NCI-H146 treated with DMSO at 0.1 percent for 48 hours (cell line): ENCODE results near the gene CSNK1G3.

ENCODE experiments used
- DNase-seq: peaks from one replicate; lab custom pipeline; 2025; ENCODE audit not compliant: unreplicated experiment; lab: John Stamatoyannopoulos, UW

The CSNK1G3 gene

DNA sequence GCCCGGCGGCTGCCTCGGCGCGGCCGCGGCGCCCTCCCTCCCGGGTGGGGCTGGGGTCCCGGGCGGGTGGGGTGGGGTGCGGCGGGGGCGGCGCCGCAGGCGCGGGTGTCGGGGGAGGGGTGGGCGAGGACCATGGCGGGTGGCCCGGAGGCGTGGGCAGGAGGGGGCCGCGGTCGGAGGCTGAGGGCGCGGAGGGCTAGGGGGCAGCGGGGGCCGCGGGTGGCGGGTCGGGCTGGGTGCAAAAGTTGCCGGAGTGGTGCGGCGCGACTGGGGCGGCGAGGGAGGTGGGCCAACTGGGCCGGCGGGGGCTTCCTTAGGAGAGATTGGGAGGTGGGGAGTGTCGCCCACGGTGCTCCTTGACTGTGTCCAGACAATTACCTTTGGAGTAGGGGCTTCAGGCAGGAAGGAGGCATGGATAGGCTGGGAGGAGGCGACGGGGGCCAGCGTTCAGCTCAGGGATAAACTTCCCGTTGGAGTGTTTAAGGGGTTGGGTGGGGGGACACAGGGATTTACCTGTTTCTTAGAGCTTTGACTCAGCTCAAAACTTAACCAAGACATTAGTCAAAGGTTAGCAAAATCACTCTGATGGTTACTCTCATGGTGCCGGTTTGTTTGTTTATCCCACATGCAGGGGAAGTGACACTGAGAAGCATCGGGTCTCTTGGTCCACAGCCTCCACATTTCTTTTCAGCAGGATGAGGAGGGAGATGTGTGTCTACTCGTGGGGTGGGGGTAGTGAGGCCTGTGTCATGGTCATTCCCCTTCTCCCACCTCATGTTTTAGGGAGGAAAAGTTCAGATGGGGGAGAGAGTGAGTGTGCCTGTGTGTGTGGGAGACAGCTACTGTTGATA is 859 bp downstream of the CSNK1G3 start:
- no peak for DNase-seq

DNA sequence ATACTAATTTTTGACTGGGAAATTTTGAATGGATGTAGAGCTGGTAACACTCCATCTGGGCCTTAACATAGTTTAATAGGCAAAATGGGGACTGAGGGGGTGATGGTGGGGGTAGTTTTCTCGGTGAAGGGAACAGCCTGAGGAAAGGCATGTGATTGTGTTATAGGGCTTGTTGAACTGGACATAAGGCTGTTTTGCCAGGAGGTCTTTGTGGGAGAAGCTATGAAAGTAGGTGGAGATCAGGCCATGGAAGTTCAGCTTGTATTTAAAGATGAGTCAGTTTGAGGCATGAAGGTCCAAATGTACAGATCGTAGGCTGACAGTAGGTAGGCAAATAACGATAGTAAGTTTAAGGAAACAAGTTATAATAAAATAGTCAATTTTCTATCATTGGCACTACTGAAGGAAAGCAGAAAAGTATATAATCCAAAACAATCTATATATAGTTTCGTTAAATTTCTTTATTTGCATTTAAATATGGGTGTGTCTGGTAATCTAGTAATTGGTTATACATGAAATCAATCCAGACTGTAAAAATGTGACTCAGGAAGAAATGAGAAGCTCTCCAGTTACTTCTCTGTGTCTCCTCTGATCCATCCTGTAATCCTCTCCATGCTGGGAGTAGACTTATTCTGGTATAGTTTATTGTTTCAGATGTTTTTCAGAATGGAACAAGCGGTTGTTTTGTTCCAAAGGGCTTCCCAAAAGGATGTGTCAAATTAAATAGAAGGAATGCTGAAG is 2.8 kb downstream of the CSNK1G3 start:
- DNase-seq, result no peak

DNA sequence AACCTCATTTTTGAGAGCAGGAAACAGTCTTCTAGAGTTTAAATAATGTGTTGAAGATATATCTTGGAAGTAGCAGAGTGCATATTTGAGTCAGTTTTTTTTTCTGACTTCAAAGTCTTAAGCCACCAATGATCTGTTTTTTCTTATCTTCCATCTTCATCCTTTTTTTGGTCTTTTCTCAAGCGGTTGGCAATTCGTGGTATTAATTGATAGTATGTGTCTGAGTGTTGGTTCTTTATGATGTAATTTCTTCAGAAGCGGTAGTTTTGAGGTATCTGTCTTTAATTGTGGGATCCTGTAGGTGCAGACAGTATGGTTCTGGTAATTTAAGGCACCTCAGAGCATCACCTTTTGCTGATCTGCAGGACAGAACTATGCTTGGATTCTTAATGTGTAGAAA is 3.9 kb downstream of the CSNK1G3 start:
- no peak for DNase-seq

DNA sequence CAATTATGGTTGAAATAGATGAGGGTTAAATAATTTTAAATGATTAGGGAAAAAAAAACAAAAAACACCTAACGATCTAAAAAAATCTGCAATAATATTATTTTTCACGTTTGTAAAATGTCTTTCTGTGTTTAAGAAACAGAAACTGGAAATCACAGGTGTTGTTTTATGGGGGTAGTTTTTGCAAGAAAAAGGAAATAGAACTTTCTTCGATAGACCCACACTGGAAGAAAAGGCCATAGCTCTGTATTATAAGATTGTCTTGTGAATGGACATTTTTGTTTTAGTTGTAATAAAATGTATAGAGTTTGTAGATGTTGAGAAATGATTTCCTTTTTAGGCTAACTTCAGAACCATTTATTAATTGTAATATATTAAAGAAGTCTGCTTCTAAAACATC is 5.5 kb downstream of the CSNK1G3 start:
- no peak for DNase-seq

DNA sequence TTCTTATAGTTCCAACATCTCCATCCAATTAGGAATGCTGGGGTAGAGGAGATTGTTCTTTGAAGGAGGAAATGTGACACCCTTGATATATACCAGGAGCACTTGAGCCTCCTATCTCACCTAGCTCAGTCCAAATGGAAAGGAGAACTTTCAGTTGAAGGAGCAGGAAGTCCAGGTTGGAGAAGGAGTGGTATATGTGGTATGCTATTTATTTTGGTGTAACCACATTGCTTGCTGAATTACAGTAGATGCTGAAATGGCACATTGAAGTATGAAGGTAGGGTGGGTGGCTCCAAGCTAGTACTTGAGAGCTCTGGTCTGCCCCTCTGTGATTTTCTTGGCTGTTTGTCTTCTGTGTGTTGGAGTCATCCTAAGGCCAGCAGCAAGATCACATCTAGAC is 6.1 kb downstream of the CSNK1G3 start:
- no peak for DNase-seq

DNA sequence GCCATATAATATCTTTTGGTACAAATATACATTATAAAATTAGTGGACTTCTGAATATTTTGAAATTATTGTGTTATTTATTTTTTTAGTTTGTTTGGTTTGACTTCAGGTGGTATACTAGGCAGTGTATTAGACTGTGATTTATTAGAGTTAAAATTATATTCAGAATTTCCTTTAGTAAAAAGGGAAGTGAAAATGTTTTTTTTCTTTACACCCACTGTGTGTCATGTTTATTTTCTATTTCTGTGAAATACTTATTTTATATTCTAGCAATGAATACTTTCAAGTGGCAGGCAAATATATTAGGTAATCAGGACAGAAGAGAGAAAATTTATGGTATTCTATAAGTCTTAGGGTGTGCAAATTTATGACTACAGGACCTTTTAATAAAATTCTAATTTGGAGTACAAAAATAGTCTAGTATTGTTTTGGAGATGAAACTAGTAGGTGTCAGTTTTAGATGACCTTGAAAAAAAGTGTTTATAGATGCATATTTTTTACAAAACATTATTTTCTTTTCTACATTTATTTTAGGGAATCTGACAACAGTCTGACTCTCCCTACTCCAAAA is 8.8 kb downstream of the CSNK1G3 start:
- DNase-seq, result no peak

DNA sequence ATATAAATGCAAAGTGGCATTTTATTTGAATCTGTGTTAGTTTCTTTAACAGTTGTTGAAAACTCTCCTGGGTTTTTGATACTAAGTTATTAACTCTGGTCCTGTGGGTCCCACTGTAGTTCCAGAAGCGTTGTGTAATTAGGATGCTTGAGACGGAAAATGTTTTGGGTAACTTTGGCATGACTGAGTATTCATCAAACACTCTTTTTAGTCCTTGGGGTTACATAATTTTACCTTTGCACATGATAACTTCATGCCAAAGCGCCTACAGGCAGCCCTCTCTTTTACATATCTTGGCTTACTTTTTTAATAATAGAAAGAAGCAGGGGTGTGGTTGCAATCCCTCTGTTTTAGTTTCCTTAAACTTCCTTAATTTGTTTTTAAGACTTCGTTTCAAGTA is 12.2 kb downstream of the CSNK1G3 start:
- no peak for DNase-seq

DNA sequence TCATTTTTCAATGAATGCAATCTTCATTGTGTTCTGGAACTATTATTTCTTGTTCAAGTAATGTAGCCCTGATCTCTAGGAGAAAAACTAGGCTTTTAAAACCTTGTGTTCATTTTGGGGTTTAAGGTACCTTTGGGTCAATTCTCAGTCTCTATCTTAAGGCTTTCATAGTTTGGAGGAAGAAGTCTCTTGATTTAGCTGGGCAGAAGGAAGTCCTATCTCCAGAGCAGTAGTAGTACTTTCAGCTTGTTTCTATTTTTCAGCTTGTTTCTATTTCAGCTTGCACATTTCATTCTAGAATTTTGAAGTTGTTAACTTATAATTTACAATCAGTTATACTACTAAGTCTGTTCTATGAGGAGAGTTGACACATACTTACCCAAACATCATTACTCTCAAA is 15.2 kb downstream of the CSNK1G3 start:
- DNase-seq, result no peak

DNA sequence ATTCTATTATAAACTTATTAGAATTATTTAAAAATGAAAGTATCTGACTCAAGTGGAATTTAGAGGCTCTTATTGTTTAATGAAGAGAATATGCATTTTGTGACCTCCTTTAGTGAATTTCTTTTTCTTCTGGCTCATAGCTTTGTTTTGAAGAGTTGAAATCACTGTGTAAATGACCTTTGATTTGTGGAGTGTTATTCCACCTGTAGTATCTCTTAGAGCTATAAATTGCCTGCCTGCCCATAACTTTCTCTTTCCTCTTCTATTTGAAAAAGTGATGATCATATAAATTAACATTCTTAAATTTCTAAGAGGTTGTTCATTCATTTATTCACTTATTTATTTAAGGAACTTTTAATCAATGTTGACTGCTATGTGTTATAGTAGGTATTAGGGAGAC is 16.1 kb downstream of the CSNK1G3 start:
- DNase-seq, result no peak

DNA sequence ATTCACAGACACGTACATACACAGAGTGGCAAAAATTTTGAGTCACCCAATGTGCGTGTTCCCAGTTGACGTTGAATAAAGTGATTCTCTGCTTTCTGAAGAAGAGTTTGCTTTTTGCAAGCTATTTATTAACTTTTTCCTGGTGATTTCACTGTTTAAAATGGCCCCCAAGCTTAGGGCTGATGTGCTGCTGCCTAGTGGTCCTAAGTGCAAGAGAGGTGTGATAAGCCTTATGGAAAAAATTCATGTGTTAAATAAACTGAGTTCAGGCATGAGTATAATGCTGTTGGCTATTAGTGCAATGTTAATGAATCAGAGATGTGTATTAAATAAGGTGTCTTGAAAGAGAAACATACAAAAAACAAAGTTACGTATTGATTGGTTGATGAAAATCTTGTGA is 16.9 kb downstream of the CSNK1G3 start:
- no peak for DNase-seq

DNA sequence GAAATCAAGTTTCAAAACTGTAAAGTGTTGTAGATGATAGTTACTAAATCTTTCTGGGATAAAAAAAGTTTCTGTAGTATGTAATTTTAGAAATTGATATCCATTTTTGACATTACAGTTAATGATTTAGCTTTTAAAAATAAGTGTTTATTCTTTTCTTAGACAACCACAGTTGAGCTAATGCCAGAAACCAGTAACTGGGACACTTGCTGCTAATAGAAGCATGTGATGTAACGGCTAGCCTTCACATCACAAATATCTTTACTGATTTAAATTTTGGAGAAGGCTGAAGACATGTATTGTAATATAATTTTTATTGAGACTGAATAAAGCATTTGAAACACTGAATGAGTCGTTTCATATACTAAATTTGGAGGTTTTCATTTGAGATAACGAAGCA is 18.8 kb downstream of the CSNK1G3 start:
- no peak for DNase-seq

DNA sequence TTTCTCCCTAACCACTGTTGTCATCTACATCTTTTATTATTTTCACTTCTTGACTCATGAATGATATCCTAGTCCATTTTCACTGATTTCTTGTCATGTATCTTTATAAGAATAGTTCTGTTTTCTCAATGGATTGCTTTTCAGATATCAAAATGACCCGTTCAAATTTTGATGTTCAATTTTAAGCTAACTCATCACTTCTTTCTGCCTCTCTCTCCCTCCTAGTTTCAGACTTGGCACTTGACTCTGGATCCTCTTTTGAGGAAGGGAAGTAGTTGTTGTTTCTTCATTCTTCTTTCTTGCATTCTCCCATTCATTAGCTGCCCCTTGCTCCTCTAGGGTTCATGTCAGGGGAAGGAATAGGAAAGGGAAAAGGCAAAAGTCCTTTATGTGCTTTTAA is 23.7 kb downstream of the CSNK1G3 start:
- no peak for DNase-seq

DNA sequence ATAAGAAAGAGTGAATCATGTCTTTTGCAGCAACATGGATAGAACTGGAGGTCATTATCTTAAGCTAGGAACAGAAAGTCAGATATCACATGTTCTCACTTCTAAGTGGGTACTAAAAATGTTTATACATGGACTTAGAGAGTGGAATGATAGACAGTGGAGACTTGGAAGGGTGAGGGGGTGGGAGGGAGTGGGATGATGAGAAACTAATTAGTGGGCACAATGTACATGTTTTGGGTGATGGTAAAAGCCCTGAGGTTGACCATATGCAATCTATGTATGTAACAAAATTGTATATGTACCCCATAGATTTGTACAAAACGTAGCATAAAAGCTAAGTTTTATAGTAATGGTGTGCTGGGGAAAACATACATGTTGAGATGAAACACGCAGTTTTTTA is 25.3 kb downstream of the CSNK1G3 start:
- no peak for DNase-seq

DNA sequence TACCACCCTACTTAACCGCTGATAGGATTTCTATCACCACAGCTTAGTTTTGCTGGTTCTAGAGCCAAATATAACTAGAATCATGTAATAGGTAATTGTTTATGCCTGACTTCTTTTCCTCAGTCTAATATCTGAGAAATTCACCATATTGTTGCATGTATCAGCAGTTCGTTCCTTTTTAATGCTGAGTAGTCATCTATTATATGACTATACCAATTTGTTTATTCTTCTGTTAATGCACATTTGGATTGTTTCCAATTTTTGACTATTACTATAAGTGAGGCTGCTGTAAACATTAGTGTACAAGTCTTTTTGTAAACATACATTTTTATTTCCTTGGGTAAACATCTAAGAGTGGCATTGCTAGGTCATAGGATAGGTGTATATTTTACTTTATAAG is 25.9 kb downstream of the CSNK1G3 start:
- DNase-seq, result no peak

DNA sequence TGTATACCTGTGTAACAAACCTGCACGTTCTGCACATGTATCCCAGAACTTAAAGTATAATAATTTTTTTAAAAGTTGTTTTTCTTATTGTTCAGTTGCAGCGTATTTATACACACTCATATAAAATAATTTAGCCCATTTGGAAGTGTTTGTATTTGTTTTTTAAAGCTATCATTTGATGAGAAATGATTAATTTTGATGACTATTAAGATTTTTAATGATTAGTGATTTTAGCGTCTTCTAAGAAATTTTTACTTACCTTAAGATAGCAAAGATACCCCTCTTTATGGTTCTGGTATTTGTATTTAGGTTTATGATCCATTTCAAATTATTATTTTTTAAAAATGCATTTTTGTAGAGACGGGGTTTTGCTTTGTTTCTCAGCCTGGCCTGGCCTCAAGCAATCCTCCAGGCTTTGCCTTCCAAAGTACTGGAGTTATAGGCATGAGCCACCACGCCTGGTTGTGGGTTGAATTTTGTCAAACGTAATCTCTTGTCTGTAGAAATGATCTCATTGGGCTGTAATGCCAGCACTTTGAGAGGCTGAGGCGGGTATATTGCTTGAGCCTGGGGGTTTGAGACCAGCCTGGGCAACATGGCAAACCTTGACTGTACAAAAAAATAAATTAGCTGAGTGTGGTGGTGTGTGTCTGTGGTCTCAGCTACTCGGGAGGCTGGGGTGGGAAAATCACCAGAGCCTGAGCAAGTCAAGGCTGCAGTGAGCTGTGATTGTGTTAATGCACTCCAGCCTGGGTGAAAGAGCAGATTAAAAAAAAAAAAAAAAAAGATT is 26.9 kb downstream of the CSNK1G3 start:
- no peak for DNase-seq

DNA sequence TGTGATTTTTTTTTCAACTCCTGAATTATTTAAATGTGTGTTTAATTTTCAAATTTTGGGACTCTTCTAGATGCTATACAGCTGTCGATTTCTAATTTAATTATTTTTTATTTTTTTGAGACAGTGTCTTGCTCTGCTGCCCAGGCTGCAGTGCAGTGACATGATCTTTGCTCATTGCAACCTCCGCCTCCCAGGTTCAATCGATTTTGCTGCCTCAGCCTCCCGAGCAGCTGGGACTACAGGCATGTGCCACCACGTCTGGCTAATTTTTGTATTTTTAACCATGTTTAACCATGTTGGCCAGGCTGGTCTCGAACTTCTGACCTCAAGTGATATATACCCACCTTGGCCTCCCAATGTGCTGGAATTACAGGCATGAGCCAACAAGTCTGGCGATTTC is 28.6 kb downstream of the CSNK1G3 start:
- no peak for DNase-seq

DNA sequence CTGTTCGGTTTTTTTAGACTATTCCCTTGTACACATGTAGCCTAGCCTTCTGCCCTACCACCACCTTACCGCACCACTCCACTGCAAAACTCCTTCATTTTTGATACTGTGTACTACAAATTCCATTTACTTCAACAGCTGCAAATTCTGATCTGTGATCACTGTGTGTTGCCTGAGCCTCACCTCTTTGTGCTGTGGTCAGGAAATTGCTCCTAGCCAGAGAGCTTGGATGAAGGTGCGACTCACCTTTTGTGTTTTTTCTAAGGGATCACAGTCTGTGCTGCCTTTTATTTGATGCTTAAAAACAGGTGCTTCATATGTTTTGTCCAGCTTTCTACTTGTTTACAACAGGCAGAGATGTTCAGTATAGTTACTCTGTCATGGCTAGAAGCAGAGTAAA is 31.5 kb downstream of the CSNK1G3 start:
- no peak for DNase-seq

DNA sequence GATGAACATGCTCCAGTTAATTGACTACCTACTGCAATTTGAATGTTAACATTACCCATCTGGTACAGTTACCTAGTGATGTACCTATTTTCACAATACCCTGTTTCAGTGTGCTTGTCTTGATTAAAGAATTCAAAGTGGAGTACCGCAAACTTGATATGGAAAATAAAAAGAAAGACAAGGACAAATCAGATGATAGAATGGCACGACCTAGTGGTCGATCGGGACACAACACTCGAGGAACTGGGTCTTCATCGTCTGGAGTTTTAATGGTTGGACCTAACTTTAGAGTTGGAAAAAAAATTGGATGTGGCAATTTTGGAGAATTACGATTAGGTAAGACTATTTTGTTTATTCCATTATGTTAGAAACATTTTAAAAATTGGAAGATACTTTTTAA is 33.5 kb downstream of the CSNK1G3 start:
- no peak for DNase-seq

DNA sequence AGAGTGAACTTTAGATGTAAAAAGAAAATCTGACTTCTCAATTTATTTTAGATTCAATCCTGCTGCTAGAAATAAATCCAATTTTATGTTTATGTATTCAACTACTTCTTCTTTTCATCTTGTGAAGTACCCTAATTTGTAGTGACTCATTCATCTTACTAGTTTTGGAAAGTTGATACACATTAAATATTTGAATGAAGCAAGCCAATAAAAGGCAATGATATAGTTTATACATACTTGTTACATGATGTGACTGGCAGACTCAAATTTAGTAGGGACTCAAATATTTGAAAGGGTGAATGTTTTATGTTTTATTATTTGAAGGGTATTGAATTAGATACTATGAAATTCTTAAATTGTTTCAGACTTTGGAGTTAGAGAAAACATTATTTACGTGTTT is 34.7 kb downstream of the CSNK1G3 start:
- DNase-seq, result no peak

DNA sequence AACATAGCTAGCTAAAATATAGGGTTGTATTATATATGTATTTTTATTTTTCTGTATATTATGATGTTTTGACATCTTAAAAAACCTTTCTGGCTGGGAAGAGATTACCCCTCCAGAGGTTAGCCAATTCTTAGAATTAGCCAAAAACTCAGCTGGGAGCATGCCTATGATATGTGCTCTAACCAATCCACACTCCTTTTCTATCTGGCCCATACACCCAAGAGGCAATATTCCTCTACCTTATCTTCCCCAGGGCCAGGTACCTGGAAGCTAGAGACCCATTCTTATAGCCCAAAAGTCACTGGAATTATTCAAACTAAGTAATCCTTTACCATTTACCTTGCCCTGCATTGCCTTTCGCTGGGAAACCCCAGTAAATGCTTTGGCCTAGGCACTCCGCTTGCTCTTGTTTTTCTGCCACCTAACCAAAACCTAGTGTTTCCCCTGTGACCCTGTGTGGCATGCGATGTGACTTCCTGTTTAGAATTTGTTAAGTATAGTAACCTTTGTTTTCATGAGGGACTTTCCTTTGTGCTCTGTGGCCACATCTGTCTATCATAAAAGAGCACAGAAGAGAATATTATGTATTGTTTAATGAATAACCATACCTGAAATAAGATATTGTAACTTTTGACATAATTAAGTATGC is 37.4 kb downstream of the CSNK1G3 start:
- no peak for DNase-seq

DNA sequence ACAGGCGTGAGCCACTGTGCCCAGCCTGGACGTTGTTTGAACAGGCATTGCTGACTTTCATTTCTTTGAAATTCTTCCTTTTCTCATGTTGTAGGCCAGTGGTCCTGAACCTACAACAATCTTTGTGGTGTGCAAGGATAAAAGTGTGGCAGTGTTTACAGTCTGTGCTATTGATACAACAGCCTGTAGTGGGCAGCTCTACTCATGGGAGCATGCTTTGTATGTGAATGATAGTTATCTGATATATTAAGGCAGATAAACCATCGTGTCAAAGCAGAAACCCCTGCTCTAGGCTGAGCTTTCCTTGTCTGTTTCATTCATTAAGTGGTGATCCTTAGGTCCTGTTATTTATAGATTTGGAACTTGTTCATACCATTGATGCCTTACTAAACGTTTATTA is 42.6 kb downstream of the CSNK1G3 start:
- no peak for DNase-seq
